ENCODE measurements around the gene ANKRD39. TPM values are rescaled to one million over a fixed set of nuclear protein-coding genes. Genes with fewer than 3 reads are reported as not detected.

ANKRD39 gene
- total and polyA plus RNA-seq, 2 of the 4 experiments (the other 2 are of a cell fraction): 12.5 to 17.0 TPM

DNA sequence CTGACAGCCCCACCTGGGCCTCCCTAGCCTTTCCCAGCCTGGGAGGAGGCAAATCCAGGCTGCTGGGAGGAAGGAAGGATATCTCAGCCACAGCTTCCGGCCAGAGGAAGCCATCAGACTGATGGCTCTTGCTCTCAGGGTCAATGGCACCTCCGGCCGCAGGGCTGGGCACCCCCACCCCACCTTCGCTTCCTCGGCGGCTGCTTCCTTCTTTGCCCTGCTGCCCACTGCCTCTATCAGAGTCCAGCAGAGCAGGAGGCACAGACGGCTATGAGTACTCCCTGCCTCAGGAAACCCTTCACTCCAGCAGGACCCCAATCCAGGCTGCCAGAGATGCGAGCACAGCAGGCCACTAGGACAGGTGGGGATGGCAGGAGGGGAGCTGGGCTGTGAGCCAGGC is 8.8 kb upstream of the ANKRD39 start:
- no peak for DNase-seq
- H3K4me1 ChIP-seq (ENCODE audit: control insufficient read depth, insufficient read depth, low read length): peaks cover 7% of the 10 kb centered on the region; the same call in 1 of the 2 replicates
- peak overlapping the region; percentile 23 for H2AK9ac ChIP-seq (replicated peaks; ENCODE audit: low read depth, low read length, poor library complexity)
- H2BK120ac ChIP-seq (ENCODE audit: low read depth, low read length): no peak overlapping the region
- no peak overlapping the region for H3K14ac ChIP-seq (replicated peaks; ENCODE audit: low read depth, low read length)
- intact Hi-C loops (cut with micrococcal nuclease) (no loop called here), in situ Hi-C loops (cut with MboI; ENCODE audit: low sequenced_read_pairs) (loop anchor here (25.0 kb wide), 1 partner anchor 246 kb away; the partner anchor contains the start of gene ANKRD36), dilution Hi-C loops (cut with HindIII; ENCODE audit: low sequenced_read_pairs, unreplicated experiment) (no loop called here)
- ChIA-PET CTCF (interaction anchor here (3.6 kb wide), 1 partner anchor 8 kb away, joined by 20 read pairs; the partner anchor contains the start of gene ANKRD39), POLR2A (ENCODE audit: unreplicated experiment) (no interaction called here)
- no peak overlapping the region for H3K4ac ChIP-seq (ENCODE audit: low read depth, low read length)
- no peak for TF ChIP-seq MAZ (IDR thresholded peaks at IDR 0.05; ENCODE audit: borderline replicate concordance, low read depth, low read length)
- TF ChIP-seq MAFK (IDR thresholded peaks at IDR 0.05; ENCODE audit: low read depth, low read length): no peak
- H3K9ac ChIP-seq (ENCODE audit: low read depth, low read length): no peak overlapping the region
- peaks cover 5 to 50% of the 10 kb centered on the region in 2 experiments for H3K79me1 ChIP-seq (ENCODE audit: low read depth in 1 of 2, low read length in 2 of 2)
- no peak overlapping the region for H3K23ac ChIP-seq (ENCODE audit: low read depth, low read length)
- peak overlapping the region; percentile 17 for H2AFZ ChIP-seq (replicated peaks; ENCODE audit: low read length, poor library complexity)
- H2BK15ac ChIP-seq (ENCODE audit: low read depth, low read length): no peak overlapping the region
- no peak overlapping the region for H3K27ac ChIP-seq (ENCODE audit: insufficient read depth, low read length)
- H3K4me2 ChIP-seq (ENCODE audit: low read depth, low read length): peak overlapping the region; percentile 14; the same call in 1 of the 2 replicates
- H3K56ac ChIP-seq (ENCODE audit: extremely low read depth, insufficient read depth, low read length): no peak overlapping the region
- H4K8ac ChIP-seq (ENCODE audit: low read depth in 2 of 2, low read length in 2 of 2): no peak overlapping the region; a peak in 1 of 4 replicates
- ATAC-seq (ENCODE audit: low read depth): no peak
- no peaks in the 10 kb centered on the region for H3K9me3 ChIP-seq (ENCODE audit: control insufficient read depth, insufficient read depth, low read length)
- H2AK5ac ChIP-seq (ENCODE audit: low read depth, low read length): no peak overlapping the region
- H3K36me3 ChIP-seq (ENCODE audit: control insufficient read depth, insufficient read depth, low read length): peaks cover 51% of the 10 kb centered on the region
- no peak overlapping the region for H2BK5ac ChIP-seq (ENCODE audit: low read depth, low read length, poor library complexity, severe bottlenecking)
- WGBS, 2 experiments (ENCODE audit: extremely low coverage in 2 of 2, insufficient read length in 1 of 2): 100% methylated on average over 1 of the region's 8 CpGs; no CpG with 5 or more reads in 1 of the 2 experiments
- H4K5ac ChIP-seq (ENCODE audit: low read depth, low read length): no peak overlapping the region
- H3K18ac ChIP-seq (ENCODE audit: low read depth, low read length): no peak overlapping the region
- H3K4me3 ChIP-seq (ENCODE audit: insufficient read depth, low read depth, low read length): no peak overlapping the region
- H2BK20ac ChIP-seq (ENCODE audit: low read depth, low read length): no peak overlapping the region
- no peak overlapping the region for H4K91ac ChIP-seq (ENCODE audit: insufficient read depth, low read depth, low read length)
- H3K9me1 ChIP-seq (ENCODE audit: insufficient read depth, low read length): no peaks in the 10 kb centered on the region
- no TSS peak for BruUV-seq (replicated peaks)
- H3K27me3 ChIP-seq (ENCODE audit: control insufficient read depth, insufficient read depth, low read length): no peaks in the 10 kb centered on the region
- H4K20me1 ChIP-seq (ENCODE audit: insufficient read depth, low read length): peaks cover 39% of the 10 kb centered on the region

All from IMR-90 (cell line).